Osteocyte (in vitro differentiated cells): Measurements from ENCODE around the gene CDC42BPB. TPM values are rescaled to one million over a fixed set of nuclear protein-coding genes. Genes with fewer than 3 reads are reported as not detected.

Experiments
- DNase-seq: peaks from one replicate; pipeline ENCODE4 v3.0.0; 2021; ENCODE audit warnings: mixed read lengths; ENCODE audit not compliant: unreplicated experiment; ENCODE audit errors: extremely low spot score
- H3K27ac Mint-ChIP-seq: one replicate; pipeline ENCODE4 v1.8.0; 2021; ENCODE audit warnings: mild to moderate bottlenecking, mixed read lengths; ENCODE audit not compliant: unreplicated experiment
- H3K27me3 Mint-ChIP-seq: one replicate; pipeline ENCODE4 v1.8.0; 2021; ENCODE audit warnings: mixed read lengths; ENCODE audit not compliant: unreplicated experiment
- H3K36me3 Mint-ChIP-seq: one replicate; pipeline ENCODE4 v1.8.0; 2021; ENCODE audit warnings: mixed read lengths; ENCODE audit not compliant: unreplicated experiment
- H3K4me1 Mint-ChIP-seq: one replicate; pipeline ENCODE4 v1.8.0; 2021; ENCODE audit warnings: mixed read lengths; ENCODE audit not compliant: unreplicated experiment
- H3K4me3 Mint-ChIP-seq: one replicate; pipeline ENCODE4 v1.8.0; 2021; ENCODE audit warnings: mild to moderate bottlenecking, moderate library complexity, mixed read lengths; ENCODE audit not compliant: unreplicated experiment
- H3K9me3 Mint-ChIP-seq: one replicate; pipeline ENCODE4 v1.8.0; 2021; ENCODE audit warnings: mixed read lengths; ENCODE audit not compliant: unreplicated experiment
- CTCF ChIP-seq: fragments of 200-600 bp; sonication (generic); IDR thresholded peaks from 2 replicates; pipeline ENCODE4 v1.5.0; 2021; ENCODE audit warnings: antibody characterized with exemption, mild to moderate bottlenecking, moderate library complexity
- long read RNA-seq: library from polyadenylated mRNA; unstranded; transcript quantifications from one replicate; pipeline ENCODE4 v2.0.0, GENCODE V29; 2021
- total RNA-seq: library from RNA; stranded (reverse); gene quantifications from 2 replicates; pipeline ENCODE4 v1.2.1, GENCODE V29; 2021

Gene CDC42BPB, protein sequence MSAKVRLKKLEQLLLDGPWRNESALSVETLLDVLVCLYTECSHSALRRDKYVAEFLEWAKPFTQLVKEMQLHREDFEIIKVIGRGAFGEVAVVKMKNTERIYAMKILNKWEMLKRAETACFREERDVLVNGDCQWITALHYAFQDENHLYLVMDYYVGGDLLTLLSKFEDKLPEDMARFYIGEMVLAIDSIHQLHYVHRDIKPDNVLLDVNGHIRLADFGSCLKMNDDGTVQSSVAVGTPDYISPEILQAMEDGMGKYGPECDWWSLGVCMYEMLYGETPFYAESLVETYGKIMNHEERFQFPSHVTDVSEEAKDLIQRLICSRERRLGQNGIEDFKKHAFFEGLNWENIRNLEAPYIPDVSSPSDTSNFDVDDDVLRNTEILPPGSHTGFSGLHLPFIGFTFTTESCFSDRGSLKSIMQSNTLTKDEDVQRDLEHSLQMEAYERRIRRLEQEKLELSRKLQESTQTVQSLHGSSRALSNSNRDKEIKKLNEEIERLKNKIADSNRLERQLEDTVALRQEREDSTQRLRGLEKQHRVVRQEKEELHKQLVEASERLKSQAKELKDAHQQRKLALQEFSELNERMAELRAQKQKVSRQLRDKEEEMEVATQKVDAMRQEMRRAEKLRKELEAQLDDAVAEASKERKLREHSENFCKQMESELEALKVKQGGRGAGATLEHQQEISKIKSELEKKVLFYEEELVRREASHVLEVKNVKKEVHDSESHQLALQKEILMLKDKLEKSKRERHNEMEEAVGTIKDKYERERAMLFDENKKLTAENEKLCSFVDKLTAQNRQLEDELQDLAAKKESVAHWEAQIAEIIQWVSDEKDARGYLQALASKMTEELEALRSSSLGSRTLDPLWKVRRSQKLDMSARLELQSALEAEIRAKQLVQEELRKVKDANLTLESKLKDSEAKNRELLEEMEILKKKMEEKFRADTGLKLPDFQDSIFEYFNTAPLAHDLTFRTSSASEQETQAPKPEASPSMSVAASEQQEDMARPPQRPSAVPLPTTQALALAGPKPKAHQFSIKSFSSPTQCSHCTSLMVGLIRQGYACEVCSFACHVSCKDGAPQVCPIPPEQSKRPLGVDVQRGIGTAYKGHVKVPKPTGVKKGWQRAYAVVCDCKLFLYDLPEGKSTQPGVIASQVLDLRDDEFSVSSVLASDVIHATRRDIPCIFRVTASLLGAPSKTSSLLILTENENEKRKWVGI (N-terminal part only)
- 99.0 and 102 TPM in 2 replicates for total RNA-seq
- long read RNA-seq, partial matches to known transcripts: 5 of 8 reads
- long read RNA-seq, other reads (novel, unspliced or antisense): 3 of 8 reads

DNA sequence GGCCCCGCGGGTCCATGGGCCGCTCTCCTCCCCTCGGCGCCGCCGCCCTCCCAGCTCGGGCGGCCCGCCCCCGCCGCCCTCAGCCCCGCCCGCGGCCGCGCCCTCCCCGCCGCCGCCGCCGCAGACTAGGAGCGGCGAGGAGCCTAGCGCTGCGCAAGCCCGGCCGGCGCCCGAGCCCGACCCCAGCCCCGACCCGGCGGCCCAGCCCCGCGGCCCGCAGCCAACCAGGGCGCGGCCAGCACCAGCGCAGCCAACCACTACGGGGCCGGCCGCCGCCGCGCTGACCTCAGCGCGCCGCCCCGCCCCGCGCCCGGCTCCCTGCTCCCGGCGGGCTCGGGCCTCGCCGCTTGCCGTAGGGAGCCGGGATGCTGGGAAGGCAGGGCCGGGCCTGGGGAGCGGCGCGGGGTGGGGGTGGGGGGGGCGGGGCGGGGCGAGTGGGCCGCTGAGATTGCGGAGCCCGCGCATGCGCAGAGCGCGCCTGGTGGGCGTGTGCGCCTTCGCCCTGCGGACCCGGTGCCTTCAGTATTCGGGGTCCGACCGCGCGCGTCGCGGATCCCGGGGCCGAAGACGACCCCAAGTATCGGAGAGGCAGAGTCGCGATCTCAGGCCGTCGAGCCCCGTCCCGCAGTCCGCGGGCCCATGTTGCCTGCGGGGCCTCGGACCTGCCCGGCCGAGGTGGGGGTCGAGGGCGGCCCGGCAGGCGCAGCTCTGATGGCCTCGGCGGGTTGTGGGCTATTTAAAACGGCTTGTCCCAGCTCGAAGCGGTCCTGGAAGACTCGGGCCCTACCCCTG lies at the start of gene CDC42BPB:
Gene CDC42BPB (minus strand): TSS at position 178 of the 792 bp plus-strand sequence. CDS start 376 bp downstream, outside the sequence.
- peaks cover 35% of the 10 kb centered on the region for H3K4me1 Mint-ChIP-seq
- no peaks in the 10 kb centered on the region for H3K27me3 Mint-ChIP-seq
- TF ChIP-seq CTCF: no peak
- H3K36me3 Mint-ChIP-seq: peaks cover 3% of the 10 kb centered on the region
- no peaks in the 10 kb centered on the region for H3K9me3 Mint-ChIP-seq
- peak; percentile 98 for DNase-seq
- H3K27ac Mint-ChIP-seq: peak within 1 kb of the TSS; percentile 82
- H3K4me3 Mint-ChIP-seq: peak within 1 kb of the TSS; percentile 88

DNA sequence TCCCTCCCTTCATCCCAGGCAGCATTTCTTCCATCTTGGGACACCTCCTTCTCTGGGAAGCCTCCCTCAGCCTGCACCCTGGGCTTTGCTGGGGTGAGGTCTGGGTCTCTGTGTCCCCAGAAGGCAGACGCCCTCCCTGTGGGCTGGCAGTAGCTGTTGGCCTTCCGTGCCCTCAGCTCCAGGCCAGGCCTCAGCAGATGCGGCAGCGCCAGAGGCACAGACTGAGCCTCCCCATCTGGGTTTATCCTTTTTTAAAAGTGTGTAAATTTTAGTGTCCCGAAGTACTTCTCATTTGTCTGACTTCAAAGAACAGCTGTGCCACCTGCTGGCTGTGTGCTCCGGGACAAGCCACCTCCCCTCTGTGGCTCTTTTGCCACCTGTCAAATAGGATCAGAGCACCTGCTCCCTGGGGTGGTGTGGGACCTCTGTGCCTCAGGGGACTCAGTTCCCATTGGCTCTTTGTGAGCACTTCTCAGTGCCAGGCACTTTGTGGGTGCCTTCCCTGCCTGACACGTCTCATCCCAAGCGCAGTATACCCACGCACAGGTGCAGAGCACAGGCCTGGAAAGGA lies 48.3 kb upstream of the CDC42BPB start:
- no peaks in the 10 kb centered on the region for H3K9me3 Mint-ChIP-seq
- no peak for TF ChIP-seq CTCF
- peaks cover 14% of the 10 kb centered on the region for H3K4me1 Mint-ChIP-seq
- H3K36me3 Mint-ChIP-seq: no peaks in the 10 kb centered on the region
- no peak overlapping the region for H3K27ac Mint-ChIP-seq
- H3K4me3 Mint-ChIP-seq: no peak overlapping the region
- H3K27me3 Mint-ChIP-seq: no peaks in the 10 kb centered on the region
- no peak for DNase-seq

GRCh38 chr14:103104654-103105452 lies 47.5 kb upstream of the CDC42BPB start:
- peak; percentile 95 for TF ChIP-seq CTCF
- DNase-seq: no peak
- Mint-ChIP-seq H3K27me3 (no peaks in the 10 kb centered on the region), H3K9me3 (no peaks in the 10 kb centered on the region), H3K36me3 (no peaks in the 10 kb centered on the region), H3K27ac (no peak overlapping the region), H3K4me1 (peaks cover 5% of the 10 kb centered on the region), H3K4me3 (no peak overlapping the region)

DNA sequence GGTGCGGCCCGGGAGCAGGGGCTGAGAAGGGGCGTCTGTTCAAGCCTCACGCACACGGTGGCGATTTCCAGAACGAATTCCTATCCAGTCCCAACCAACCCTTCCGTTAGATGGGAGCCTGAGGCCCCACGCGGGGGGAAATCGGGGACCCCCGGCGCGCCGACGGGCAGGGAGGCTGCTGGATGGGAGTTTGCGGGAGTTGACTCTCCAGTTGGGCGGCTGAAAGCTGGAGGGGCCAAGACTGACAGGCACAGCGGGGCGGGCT lies 47.0 kb upstream of the CDC42BPB start:
- H3K9me3 Mint-ChIP-seq: no peaks in the 10 kb centered on the region
- H3K4me3 Mint-ChIP-seq: no peak overlapping the region
- H3K4me1 Mint-ChIP-seq: peaks cover 2% of the 10 kb centered on the region
- no peak for TF ChIP-seq CTCF
- no peaks in the 10 kb centered on the region for H3K27me3 Mint-ChIP-seq
- no peak for DNase-seq
- no peak overlapping the region for H3K27ac Mint-ChIP-seq
- H3K36me3 Mint-ChIP-seq: no peaks in the 10 kb centered on the region
